ENCODE results near the gene CEP83.
"Not testable (repeated sequence)": the region's sequence is repeated elsewhere in the genome, so short reads cannot be mapped to it uniquely, and the experiment has no call there.

CEP83 gene

DNA sequence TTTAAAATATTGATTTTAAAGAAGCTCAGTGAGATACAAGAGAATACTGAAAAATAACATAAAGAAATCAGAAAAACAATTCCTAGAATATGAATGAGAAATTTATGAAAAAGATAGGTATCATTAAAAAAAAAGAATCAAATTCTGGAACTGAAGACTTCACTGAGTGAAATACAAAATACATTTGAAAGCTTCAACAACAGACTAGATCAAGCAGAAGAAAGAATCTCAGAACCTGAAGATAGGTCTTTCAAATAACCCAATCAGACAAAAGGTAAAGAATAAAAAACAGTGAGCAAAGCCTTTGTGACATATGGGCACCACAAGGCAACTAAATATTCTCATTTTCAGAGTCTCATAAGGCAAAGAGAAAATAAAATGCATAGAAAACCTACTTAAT, 29.4 kb downstream of the CEP83 start:
- no peak for DNase-seq (ENCODE audit: low read depth)

DNA sequence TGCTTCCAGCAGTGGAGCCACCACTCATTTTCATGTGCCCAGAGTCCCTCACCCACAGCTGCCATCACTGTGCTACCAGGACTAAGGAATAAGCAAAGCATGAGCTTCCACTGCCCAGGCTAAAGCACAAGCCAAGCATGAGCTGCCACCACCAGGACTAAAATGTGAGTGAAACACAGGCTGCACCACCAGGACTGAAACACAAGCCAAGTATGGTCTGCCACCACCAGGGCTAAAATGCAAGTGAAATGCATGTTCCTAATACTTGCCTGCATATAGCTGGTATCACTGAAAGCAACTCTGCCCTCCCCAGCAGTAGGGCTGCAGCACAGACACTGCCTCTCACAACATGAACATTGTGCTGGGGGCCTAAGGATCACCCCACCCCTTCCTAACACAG, 30.0 kb downstream of the CEP83 start:
- no peak for DNase-seq (ENCODE audit: low read depth)

DNA sequence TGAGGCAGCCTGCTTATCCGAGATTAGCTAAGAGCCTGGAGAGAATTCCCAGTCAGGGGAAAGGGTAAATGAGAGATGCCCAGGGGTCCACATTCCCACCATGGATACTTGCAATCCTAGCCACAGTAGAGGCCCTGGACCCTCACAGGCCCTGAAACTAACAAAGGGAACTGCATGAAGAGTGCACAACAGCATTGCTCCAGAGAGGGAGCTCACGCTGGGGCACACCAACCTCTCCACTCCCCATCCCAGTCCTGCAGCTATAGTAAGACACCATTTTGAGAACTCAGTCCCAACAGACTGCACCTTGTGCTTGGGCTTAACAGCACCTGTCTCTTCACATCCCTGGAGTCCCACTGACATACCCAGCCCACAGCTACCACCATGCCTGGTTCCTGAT, 30.5 kb downstream of the CEP83 start:
- DNase-seq (ENCODE audit: low read depth): no peak

DNA sequence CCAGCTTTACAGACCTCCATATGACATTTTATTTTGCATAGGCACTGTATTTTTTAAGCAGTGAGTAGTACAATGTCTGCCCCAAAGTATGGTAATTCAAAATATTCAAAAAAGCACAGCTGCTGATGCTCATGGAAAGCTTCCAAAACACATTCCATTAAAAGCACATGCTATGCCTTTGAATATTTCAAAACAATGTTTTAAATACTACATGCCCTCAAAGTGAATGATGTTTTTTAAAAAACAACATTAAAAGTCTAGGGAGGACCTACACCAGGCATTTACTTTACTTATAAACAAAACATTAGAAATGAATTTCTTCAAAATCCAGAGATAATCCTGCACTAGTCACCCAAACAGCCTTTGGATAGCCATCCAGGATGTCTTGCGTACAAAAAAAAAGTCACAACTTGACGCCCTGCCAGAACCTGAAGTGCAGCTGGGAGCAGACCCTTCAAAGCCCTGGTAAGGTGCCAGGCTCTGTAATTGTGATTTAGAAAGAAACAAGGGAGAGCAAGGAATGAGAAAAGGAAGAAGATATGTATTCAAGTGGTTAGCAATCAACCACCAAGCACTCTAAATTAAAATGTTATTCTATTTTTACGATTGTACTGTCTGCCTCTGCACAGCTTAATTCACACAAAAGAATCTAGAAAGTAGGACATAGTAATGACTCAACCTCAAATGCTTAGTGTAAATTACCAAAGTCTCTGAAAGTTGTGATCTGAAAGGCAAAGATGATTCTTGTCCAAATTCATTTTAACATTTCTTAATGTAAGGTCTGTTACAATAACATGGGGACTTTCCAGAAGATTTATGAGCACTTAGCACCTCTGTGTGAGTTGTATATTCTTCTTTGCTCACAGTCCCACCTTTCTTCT, 31.9 kb downstream of the CEP83 start:
- DNase-seq (ENCODE audit: low read depth): no peak

DNA sequence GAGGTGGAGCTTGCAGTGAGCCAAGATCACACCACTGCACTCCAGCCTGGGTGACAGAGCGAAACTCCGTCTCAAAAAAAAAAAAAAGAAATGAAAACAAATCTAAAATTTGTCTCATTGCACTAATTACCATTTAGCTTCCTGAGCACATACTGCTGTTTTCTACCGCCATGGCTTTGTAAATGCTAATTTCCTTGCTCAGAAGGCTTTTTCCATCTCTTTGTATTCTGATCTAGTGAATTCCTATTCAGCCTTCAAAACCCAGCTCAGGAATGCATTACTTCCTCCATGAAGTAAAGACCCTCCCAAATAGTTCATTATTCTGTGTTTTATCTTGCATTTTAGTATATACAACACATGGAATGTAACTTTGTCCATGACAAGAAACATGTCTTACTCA, 33.6 kb downstream of the CEP83 start:
- no peak for DNase-seq (ENCODE audit: low read depth)

DNA sequence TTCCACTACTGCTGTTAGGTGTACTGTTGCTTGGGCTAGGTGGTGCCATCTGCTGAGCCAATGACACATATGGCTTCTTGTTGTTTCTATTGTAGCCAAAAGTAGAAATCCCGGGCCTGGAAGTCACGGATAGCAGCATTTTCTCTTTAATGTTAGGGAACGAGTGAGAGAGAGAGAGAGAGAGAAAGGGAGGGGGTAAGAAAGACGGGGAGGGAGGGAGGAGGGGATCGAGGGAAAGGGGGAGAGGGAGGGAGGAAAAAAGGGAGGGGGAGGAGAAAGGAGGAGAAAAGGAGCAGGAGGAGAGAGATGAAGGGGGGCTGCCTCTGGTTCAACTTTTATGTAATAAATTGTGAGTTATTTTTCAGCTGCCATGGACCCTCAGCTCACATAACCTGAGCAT, 34.8 kb downstream of the CEP83 start:
- not testable (repeated sequence) for DNase-seq (ENCODE audit: low read depth)

DNA sequence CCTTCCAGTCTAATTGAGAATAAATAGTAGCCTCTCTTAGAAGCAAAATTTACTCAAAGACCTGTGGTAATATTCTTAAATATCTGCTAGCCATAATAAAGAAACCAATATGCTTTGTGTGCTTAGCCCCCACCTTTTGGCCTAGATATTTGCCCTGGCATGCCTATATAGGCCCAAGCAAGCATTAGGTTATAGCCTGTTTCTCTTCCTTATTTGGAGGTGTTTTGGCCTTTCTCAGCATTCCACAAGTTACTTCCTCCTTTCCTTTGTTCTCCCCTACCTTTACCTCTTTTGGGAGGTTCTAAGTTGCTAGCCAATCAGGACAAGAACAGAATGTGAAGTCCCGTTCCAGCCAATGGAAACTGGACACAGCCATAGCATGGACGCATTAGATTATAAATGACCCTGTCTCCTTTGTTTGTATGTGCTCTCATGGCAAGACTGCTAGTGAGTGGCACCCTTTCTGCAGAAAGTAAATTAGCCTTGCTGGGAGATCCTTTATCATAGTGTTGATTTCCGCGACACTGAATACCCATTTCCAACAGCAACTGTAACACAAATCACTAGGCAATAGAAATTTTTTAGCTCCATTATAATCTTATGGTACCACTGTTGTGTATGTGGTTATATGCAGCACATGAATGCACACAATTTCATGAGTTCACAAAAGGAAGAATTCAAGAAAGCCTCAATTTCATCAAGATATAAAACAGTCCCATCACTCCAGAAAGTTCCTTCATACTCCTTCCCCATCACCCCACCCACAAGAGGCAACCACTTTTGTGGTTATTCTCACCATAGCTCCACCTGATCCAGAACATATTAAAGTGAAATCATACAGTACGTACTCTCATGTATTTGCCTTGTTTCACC, 37.6 kb downstream of the CEP83 start:
- no peak for DNase-seq (ENCODE audit: low read depth)

DNA sequence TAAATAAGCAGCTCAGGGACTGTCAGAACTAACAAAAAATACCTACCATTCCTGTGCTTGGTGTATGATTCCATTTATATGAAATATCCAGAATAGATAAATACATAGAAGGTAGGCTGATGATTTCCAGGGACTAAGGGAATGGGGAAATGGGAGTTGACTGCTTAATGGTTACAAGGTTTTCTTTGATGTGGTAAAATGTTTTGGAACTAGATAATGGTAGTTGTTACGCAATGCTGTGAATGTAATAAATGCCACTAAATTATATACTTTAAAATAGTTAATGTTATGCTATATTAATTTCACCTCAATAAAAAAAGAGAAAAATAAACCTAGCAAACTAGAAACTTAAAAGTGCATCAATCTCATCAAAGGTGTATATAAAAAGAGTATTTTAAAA, 41.1 kb downstream of the CEP83 start:
- no peak for DNase-seq (ENCODE audit: low read depth)

DNA sequence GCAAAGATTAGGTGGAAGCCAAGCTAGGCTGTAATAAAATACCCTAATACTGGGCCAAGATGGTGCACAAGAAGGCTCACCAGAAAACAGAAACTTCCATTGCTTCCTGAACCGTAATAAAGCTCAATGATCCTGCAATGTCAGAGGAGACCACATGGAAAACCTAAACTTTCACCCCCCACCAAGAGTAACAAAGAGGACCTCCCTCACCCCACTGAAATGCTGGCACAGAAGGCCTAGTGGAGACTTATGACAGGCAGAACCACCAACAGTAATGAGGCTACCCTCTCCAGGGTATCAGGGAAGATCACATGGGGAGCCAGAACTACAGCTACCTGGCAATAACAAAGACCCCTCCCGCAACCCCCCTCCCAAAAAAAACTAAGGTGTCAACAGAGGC, 43.1 kb downstream of the CEP83 start:
- no peak for DNase-seq (ENCODE audit: low read depth)

DNA sequence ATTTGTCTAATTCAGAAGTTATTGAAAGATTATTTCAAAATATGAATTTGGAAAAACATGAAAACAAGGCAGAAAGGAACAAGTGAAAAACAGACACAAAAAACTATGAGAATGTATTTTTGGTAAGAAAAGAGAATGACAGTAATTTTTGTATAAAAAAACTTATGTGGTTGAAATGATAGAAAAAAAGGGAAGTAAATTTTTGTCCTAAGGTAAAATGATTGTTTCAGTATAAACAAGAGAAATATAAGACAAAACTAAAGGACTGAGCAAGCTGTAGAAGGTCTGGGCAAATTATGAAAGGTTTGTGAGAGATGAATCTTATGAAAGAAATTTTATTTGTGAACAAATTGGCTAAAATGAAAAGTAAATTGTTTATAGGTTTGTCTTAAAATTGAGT, 44.6 kb downstream of the CEP83 start:
- DNase-seq (ENCODE audit: low read depth): no peak

DNA sequence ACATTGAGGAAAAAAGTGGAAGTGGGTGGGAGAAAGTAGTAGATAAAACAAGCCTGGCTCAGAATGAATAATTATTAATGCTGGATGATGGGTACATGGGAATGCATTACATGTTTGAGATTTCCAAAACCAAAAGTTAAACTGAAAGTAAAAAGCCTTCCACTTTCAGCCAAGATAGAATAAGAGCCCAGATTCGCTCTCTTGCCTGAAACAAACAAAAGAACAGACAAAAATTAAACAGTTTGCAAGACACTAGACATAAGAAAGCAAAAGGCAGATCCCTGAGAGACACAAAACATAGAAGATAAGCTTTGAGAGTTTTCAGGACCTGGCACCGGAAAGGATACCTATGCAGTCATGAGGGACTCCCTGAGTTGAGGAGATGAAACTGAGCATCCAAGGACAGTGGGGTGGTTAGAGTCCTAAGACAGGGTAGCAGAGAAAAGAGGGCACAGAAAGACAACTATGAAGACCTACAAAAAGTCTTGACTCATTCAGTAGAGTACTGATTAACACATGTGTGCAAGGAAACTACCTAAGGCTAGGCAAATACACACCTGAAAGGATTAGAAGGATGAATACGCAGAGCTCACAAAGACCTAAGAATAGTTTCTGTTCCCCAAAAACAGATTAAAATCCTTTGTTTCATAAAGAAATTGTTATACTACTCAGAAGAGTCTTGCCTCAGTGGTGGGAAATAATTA, 54.1 kb downstream of the CEP83 start:
- no peak for DNase-seq (ENCODE audit: low read depth)

DNA sequence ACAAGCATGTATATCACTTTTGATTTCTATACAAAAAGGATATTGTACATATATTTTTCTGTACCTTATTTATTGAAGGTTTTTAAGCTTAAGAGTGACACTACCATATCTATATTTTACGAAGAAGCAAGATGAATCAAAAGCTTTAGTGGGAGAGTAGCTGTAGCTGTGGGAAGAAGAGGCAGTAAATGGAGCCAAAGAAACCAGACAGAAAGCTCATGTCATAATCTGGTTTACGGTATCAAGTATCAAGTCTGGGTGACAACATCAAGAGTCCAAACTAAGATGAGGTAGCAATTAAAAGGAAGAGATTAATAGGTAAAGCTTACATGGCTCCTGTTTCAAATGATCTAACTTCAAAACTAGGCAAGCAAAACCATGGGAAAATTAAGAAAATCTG, 54.8 kb downstream of the CEP83 start:
- no peak for DNase-seq (ENCODE audit: low read depth)

DNA sequence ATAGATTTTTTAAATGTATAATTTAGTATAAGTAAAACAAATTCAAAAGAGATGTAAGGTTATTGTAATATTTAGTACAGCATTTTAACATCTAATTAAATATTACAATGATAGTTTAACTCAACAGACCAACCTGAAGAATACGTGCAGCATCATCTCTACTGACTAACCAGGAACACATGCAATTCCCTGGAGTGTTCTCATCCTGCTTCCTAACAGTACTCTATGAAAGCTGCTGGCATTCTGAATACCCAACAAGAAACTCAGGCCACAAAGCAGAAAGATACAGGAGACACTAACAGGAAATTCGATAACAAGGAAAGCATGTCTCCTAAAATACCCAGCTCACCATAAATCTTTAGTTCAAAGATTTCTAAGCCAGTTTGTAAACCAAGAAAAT, 58.3 kb downstream of the CEP83 start:
- DNase-seq (ENCODE audit: low read depth): no peak

DNA sequence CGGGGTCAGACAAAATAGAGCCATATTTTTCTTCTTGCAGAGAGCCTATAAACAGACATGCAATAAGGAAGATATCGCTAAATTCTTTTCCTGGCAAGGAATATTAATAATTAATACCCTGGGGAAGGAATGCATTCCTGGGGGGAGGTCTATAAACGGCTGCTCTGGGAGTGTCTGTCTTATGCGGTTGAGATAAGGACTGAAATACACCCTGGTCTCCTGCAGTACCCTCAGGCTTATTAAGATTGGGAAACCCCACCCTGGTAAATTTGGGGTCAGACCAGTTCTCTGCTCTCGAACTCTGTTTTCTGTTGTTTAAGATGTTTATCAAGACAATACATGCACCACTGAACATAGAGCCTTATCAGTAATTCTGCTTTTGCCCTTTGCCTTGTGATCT, 61.0 kb downstream of the CEP83 start:
- not testable (repeated sequence) for DNase-seq (ENCODE audit: low read depth)

DNA sequence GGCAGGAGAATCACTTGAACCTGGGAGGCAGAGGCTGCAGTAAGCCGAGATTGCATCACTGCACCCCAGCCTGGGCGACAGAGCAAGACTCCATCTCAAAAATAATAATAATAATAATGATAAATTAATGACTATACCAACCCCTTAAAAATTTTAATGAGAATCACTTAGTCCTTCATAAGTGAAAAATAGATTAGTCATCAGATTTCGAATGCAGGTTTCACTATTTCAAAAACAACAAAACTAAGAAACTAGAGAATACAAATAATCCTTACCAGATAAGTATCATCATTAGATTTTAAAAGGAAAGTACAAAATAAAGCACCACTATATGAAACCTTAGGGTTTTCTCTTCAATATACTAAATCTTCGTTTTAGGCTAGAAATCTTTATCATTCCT, 62.3 kb downstream of the CEP83 start:
- no peak for DNase-seq (ENCODE audit: low read depth)

DNA sequence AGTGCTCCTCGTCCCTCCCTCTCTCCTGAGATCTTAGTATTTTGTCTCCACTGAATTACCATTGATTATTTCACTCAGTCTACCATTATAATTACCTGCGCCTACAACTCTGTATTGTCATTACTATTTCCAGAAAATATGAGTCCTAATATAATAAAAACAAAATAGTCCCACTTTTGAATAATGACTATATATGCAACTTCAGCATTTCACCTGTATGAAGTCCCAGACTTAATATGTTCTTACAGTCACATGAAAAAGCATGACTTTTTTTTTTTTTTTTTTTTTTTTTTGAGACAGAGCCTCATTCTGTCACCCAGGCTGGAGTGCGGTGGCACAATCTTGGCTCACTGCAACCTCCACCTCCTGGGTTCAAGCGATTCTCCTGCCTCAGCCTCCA, 63.7 kb downstream of the CEP83 start:
- not testable (repeated sequence) for DNase-seq (ENCODE audit: low read depth)

DNA sequence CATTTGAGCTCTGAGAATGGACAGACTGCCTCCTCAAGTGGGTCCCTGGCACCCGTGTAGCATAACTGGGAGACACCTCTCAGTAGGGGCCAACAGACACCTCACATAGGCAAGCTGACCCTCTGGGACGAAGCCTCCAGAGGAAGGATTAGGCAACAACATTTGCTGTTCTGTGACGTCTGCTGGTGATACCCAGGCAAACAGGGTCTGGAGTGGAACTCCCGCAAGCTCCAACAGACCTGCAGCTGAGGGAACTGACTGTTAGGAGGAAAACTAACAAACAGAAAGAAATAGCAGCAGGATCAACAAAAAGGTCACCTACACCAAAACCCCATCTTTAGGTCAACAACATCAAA, 69.6 kb downstream of the CEP83 start:
- no peak for DNase-seq (ENCODE audit: low read depth)

DNA sequence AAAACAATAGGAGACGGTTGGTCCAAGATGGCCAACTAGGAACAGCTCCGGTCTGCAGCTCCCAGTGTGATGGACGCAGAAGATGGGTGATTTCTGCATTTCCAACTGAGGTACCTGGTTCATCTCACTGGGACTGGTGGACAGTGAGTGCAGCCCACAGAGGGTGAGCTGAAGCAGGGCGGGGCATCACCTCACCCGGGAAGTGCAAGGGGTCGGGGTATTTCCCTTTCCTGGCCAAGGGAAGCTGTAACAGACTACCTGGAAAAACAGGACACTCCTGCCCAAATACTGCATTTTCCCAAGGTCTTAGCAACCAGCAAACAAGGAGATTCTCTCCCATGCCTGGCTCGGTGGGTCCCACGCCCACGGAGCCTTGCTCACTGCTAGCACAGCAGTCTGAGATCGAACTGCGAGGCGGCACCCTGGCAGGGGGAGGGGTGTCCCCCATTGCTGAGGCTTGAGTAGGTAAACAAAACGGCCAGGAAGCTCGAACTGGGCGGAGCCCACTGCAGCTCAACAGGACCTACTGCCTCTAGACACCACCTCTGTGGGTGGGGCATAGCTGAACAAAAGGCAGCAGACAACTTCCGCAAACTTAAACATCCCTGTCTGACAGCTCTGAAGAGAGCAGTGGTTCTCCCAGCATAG, 70.1 kb downstream of the CEP83 start:
- not testable (repeated sequence) for DNase-seq (ENCODE audit: low read depth)

DNA sequence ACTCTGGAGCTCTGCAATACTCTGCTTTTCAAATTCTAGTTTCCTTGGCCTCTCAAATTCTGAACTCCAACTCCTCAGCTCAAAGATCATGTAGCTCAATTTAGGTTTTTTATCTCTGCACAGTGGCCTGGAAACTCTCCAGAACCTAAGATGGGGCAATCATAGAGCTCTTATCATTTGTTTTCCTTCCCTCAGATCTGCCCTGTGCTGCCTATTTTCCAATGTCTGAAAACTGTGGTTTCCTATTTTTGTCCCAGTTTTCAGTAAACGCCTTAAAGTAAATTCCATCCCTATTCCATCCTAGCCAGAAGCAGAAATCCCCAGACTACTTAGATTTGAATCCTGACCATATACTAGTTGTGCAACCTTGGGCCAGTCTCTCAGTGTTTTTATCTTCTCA, 73.2 kb downstream of the CEP83 start:
- DNase-seq (ENCODE audit: low read depth): no peak

DNA sequence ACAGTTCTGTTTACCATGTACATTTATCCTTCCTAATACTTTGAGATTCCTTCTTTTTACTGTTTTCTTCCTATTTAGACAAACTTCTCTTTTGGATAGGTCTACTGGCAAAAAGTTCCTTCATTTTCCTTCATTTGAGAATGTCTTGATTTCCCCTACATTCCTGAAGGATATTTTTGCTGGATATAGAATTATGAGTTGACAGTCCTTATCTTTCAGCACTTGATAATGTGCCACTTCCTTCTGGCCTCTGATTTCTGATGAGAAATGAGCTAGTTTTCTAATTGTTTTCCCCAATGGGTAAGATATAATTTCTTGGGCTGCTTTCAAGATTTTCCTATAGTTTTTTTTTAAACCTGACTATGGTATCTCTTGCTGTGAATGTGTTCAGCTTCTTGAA, 75.6 kb downstream of the CEP83 start:
- DNase-seq (ENCODE audit: low read depth): no peak

DNA sequence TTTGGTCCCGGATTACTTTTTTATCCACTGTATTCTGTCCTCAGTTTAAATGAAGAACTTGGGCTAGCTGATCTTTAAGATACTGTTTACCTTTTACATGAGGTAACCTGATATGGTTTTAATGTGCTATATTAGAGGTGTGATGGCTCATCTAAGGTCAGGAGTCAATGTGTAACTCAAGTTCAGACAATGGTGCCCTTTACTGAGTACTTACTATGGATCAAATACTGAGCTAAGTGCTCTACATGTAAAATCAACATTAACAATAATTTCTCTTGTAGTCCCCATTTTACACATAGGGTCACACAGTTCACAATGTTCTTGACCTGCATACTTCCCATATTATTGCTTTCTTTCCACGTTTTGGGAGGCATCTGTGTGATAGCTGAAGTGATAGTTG, 79.2 kb downstream of the CEP83 start:
- DNase-seq (ENCODE audit: low read depth): no peak

DNA sequence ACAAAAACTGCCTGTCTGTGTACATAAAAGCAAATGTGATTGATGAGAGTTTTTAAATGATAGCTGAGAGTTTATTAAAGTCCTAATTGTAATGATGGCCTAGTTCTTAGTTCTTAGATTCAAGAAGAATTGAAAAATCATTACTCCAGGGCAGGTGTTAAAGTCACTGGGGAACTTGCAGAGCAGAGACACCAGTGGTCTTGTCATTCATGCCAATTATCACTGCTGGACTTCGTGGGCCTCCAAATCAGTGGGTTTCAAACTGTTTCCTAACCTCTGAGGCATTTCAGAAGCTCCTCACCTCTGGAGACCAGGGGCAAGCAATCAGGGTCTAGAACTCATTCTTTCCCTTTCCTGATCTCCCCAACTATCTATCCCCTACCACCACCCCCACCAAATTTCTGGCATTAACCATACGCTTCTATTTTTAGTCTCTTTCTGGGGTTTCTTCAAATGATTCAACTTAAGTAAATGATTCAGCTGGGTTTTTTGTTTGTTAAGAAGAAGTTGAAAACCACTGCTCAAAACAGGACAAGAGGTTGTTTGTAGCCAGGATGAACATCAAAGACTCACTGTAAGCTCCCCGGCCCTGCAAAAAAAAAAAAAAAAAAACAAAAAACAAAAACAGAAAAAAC, 80.1 kb downstream of the CEP83 start:
- DNase-seq (ENCODE audit: low read depth): no peak

All from T-helper 22 cell (primary cell).